SK-N-DZ (cell line): ENCODE measurements around the gene SLC6A5.

ENCODE experiments used
- DNase-seq: peaks from one replicate; pipeline ENCODE4 v3.0.0-alpha.2; 2015; ENCODE audit warnings: low spot score

Gene SLC6A5

DNA sequence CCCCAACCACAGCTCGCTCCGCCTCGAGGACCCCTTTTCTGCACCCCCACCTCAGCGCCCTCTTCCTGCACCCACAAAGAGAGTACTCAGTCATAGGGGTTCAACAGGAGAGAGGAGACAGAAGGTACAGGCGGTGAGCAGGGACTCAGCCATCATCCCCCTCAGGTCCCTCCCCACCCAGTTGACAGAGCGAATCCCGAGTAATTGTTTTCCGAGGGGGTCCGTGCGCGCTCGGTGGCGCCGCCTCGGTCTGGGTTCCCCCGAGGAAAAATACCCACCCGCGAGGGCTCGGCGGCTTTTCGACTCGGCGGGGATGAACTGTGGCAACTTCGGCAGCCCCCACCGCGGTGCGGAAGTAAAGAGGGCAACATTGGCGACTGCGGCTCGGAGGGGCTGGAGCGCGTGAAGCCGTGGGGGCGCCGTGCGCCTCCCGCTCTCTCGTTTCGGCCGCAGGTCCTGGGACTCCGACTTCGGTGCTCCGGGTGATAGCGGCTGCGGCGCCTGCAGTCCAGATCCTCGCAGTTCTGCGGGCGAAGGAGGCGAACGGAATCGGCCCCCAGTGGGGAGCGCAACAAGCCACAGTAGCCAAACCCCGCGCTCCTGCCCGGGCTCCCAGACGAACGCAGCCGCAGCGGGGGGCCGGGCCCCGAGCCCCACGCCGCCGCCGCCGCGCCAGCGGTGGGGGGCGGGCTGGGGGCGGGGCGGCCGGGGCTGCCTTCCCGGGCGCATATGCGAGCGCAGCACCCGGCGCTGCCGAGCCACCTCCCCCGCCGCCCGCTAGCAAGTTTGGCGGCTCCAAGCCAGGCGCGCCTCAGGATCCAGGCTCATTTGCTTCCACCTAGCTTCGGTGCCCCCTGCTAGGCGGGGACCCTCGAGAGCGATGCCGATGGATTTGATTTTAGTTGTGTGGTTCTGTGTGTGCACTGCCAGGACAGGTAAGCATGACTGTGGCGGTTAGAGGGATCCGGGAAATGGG, 69.7 kb downstream of the SLC6A5 start, which contains the start of gene NELL1:
TSS of gene NELL1 (plus strand) at position 743 of the 976 bp plus-strand sequence.
- peak; percentile 41 for DNase-seq

DNA sequence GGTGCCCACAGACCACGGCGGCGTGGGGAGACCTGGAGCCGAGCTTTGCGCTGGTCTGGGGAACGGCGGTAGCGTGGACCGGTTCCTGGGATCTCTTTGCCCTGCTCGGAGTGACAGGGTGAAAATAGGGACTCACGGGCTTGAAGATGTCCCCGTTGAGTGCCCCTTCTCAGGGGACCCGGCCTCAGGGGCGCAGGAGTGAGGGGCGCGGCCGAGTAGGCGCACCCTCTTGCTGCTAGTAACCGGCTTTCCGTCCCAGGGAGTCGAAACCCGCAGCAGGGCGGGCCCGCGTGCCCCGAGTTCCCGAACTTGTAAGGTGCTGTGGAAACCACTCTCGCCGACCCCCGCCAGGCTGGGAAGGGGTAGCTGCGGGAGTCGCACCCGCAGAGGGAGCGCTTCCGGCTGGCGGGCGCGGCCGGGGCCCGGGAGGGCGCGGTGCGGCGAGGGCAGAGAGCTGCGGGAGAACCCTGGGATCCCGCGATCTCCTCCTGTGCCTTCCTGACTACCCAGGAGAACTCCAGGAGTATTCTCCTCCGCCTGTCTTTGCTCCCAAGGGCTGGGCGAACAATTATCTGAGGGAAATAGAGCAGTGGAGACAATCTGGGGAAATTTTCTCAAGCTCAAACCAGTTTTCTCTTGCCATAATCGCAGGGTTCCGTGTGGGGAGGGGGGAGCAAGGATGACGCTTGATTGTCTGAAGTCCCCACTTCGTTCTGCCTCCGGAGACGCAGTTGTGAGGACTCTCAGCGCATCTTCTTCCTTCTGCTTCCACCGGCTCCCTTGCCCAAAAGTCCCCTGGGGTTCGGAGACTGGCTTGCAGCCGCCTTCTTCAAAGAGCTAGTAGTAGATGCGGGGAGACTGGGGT, 70.6 kb downstream of the SLC6A5 start:
- DNase-seq: peak; percentile 32

DNA sequence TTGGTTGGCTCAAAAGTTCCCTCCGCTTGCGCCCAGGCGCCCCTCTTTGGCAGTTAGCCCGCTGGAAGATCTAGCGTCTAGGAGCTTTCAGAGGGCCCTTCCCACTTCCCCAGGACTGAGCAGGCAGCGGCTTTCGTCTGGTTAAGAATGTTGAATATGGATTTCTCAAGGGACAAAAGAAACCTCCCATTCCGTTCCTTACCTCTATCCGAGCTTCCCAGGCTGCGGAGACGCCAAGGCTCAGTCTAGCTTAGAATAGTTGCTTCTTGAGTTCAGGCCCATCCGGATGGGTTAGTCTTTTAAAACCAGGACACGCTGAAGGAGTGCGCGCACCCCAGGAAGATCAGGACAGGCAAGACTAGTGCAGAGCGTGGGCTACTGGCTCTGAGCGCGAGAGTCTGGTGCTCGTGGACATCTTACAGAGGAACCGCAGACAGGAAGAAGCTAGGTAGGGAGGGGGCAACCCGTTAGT, 71.6 kb downstream of the SLC6A5 start:
- peak; percentile 37 for DNase-seq

DNA sequence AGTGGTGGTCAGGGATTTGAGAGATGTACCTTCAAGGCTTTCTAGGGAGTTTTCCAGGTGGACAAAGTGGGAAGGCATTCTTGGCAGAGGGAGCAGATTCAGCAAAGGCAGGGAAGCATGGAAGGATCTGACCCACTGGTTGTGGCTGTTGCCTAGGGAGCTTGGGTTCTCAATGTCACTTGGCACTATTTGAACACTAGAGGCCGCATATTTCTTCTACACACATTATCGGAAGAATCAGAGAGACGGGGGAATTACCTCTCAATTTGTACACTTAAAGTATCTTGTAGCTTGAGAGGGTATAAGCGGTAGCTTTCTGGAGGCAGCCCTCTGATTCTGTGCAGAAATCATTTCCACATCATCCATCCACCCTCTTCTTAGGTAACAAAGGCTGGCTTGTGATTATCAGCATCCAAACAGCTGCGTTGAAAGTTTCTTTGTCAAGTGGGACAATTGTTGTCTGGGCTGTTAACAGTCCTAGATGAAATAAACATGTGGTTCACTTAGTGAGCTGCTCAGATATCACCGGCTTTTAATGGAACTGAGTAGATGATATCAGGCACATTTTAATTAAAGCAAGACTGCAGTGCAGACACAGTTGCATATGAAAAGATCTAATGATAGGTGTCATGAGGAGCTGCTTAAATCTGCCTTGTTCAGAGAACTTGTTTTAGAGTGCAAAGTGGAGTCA, 72.6 kb downstream of the SLC6A5 start:
- DNase-seq: peak; percentile 80

DNA sequence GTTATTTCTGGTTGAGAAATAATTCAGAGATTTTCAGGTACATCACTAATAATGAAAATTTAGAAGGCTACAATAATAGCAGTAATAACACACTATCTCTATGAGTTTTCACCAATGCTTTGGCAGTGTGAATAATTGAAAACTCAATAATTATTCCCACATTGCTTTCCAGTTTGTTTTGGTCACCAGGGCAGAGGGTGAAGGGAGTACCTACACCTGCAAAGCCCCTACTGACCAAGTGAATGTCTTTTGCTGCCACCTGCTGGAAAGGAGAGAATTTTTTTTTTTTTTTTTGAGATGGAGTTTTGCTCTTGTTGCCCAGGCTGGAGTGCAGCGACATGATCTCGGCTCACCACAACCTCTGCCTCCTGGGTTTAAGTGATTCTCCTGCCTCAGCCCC, 73.2 kb downstream of the SLC6A5 start:
- peak; percentile 68 for DNase-seq

DNA sequence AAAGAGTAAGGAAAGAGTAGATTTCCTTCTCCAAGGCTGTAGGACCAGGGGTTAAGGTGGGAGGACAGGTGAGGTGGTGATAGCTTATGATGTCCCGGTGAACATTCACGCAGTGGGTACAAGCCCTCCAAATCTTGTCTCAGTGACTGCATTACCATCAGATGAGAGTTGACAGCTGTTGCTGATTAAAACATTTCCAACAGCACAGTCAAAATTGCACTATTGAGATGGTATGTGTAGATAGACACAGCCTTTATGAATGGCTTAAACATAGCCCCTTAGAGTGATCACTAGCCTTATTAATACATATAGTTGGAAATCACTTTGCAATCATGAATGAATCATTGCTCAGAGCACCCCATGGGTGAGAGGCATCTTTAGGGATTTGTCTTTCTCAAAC, 77.2 kb downstream of the SLC6A5 start:
- no peak for DNase-seq

DNA sequence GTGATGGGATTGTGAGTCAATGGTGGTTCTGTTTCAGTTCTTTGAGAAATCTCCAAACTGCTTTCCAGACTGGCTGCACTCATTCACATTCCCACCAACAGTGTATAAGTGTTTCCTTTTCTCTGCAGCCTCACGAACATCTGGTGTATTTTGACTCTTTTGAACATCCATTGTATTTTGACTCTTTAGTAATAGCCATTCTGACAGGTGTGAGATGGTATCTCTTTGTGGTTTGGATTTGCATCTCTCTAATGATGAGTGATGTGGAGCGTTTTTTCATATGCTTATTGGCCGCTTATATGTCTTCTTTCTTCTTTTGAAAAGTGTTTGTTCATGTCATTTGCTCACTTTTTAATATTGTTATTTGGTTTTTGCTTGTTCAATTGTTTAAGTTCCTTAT, 89.4 kb downstream of the SLC6A5 start:
- no peak for DNase-seq

DNA sequence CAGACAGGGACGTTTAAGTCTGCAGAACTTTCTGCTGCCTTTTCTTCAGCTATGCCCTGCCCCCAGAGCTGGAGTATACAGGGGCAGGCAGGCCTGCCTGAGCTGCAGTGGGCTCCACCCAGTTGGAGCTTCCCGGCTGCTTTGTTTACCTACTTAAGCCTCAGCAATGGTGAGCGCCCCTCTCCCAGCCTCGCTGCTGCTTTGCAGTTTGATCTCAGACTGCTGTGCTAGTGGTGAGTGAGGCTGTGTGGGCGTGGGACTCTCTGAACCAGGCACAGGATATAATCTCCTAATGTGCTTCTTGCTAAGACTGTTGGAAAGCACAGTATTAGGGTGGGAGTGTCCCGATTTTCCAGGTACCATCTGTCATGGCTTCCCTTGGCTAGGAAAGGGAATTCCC, 108.5 kb downstream of the SLC6A5 start:
- no peak for DNase-seq
